H1 (cell line): ENCODE measurements around the gene AURKAIP1.

Source experiments
- CBX8 ChIP-seq: fragments of 300-800, 300-1000 bp; sonication (generic); IDR thresholded peaks from 2 replicates; pipeline ENCODE4 v1.7.1; 2016; ENCODE audit warnings: low read depth, low read length, borderline replicate concordance
- JUN ChIP-seq: IDR thresholded peaks from 2 replicates; pipeline ENCODE4 v1.6.1; 2011; ENCODE audit warnings: low read depth, mild to moderate bottlenecking, improper control_type of control experiment, low read length
- POLR2AphosphoS5 ChIP-seq: IDR thresholded peaks from 2 replicates; pipeline ENCODE4 v1.6.1; 2011; ENCODE audit warnings: low read depth, low read length

GRCh38 chr1:1364266-1364665 lies 10.7 kb downstream of the AURKAIP1 start:
- TF ChIP-seq JUN (no peak), CBX8 (no peak), POLR2AphosphoS5 (no peak)
